HepG2 (cell line): Measurements from ENCODE around the gene CFAP119. TPM values are rescaled to one million over a fixed set of nuclear protein-coding genes. Genes with fewer than 3 reads are reported as not detected.
A peak's percentile ranks its signal among the peaks of the same experiment; 100 is the strongest.

Experiments used
- AGO2 ChIP-seq: fragments of 200-400 bp; formaldehyde crosslinking; optimal IDR thresholded peaks from 2 replicates; pipeline ENCODE3; 2017; ENCODE audit warnings: mild to moderate bottlenecking, low read depth, low read length, moderate library complexity
- DNMT1 ChIP-seq: sonication (generic); formaldehyde crosslinking; IDR thresholded peaks from 2 replicates; pipeline ENCODE4 v1.5.1; 2020; ENCODE audit warnings: mild to moderate bottlenecking, missing genetic modification reagents
- ELF1 ChIP-seq: sonication (generic); formaldehyde crosslinking; IDR thresholded peaks from 2 replicates; pipeline ENCODE4 v1.4.0; 2020; ENCODE audit warnings: missing genetic modification reagents
- HNRNPK ChIP-seq: fragments of 200-400 bp; formaldehyde crosslinking; IDR thresholded peaks from 2 replicates; pipeline ENCODE4 v1.6.1; 2018; ENCODE audit warnings: low read length, low read depth, moderate library complexity, mild to moderate bottlenecking; ENCODE audit not compliant: poor library complexity, severe bottlenecking
- MLLT10 ChIP-seq: sonication (generic); formaldehyde crosslinking; IDR thresholded peaks from 2 replicates; pipeline ENCODE4 v1.4.0; 2020; ENCODE audit warnings: missing genetic modification reagents
- NR2F1 ChIP-seq, 2 experiments: fragments of 450-650 bp in 1 of 2; formaldehyde crosslinking in 1 of 2; IDR thresholded peaks; 2 replicates each; pipeline versions ENCODE4 v1.5.0 to v1.6.1; 2016 to 2020; ENCODE audit warnings: mild to moderate bottlenecking in 1 of 2, missing compliant biosample characterization in 1 of 2, missing genetic modification reagents in 1 of 2, moderate library complexity in 1 of 2
- NRL ChIP-seq: sonication (generic); formaldehyde crosslinking; IDR thresholded peaks from 2 replicates; pipeline ENCODE4 v1.5.0; 2020; ENCODE audit warnings: missing genetic modification reagents, mild to moderate bottlenecking, moderate library complexity, borderline replicate concordance
- RBFOX2 ChIP-seq: fragments of 200-400 bp; formaldehyde crosslinking; IDR thresholded peaks from 2 replicates; pipeline ENCODE4 v1.6.1; 2017; ENCODE audit warnings: low read depth, mild to moderate bottlenecking, low read length
- STAT5B ChIP-seq: sonication (generic); formaldehyde crosslinking; IDR thresholded peaks from 2 replicates; pipeline ENCODE4 v1.4.0; 2020; ENCODE audit warnings: missing genetic modification reagents
- TEAD3 ChIP-seq: optimal IDR thresholded peaks from 2 replicates; pipeline ENCODE3; 2016; ENCODE audit warnings: borderline replicate concordance
- THAP7 ChIP-seq: sonication (generic); formaldehyde crosslinking; IDR thresholded peaks from 2 replicates; pipeline ENCODE4 v1.8.1; 2023; ENCODE audit warnings: mild to moderate bottlenecking, missing genetic modification reagents
- TRIM24 ChIP-seq: sonication (generic); formaldehyde crosslinking; IDR thresholded peaks from 2 replicates; pipeline ENCODE4 v1.8.0; 2022; ENCODE audit warnings: mild to moderate bottlenecking, missing genetic modification reagents
- ZFYVE20 ChIP-seq: sonication (generic); formaldehyde crosslinking; IDR thresholded peaks from 2 replicates; pipeline ENCODE4 v1.8.0; 2023; ENCODE audit warnings: low read depth, mild to moderate bottlenecking, moderate library complexity, missing genetic modification reagents, borderline replicate concordance
- ZNF18 ChIP-seq: sonication (generic); formaldehyde crosslinking; IDR thresholded peaks from 2 replicates; pipeline ENCODE4 v1.8.0; 2022; ENCODE audit warnings: mild to moderate bottlenecking, missing genetic modification reagents; ENCODE audit not compliant: insufficient replicate concordance
- ZNF263 ChIP-seq: sonication (generic); formaldehyde crosslinking; IDR thresholded peaks from 2 replicates; pipeline ENCODE4 v1.4.0; 2020; ENCODE audit warnings: missing genetic modification reagents
- ZNF496 ChIP-seq: sonication (generic); formaldehyde crosslinking; IDR thresholded peaks from 2 replicates; pipeline ENCODE4 v1.8.1; 2023; ENCODE audit warnings: mild to moderate bottlenecking, moderate library complexity, missing genetic modification reagents; ENCODE audit not compliant: insufficient replicate concordance
- ZNF567 ChIP-seq: sonication (generic); formaldehyde crosslinking; IDR thresholded peaks from 2 replicates; pipeline ENCODE4 v1.8.1; 2023; ENCODE audit warnings: mild to moderate bottlenecking, missing genetic modification reagents, borderline replicate concordance
- ZNF687 ChIP-seq: sonication (generic); formaldehyde crosslinking; IDR thresholded peaks from 2 replicates; pipeline ENCODE4 v1.5.1; 2020; ENCODE audit warnings: mild to moderate bottlenecking, missing genetic modification reagents, moderate library complexity
- ZNF703 ChIP-seq: sonication (generic); formaldehyde crosslinking; IDR thresholded peaks from 2 replicates; pipeline ENCODE4 v1.5.1; 2020; ENCODE audit warnings: missing genetic modification reagents, mild to moderate bottlenecking, moderate library complexity, borderline replicate concordance
- ZNF713 ChIP-seq: sonication (generic); formaldehyde crosslinking; IDR thresholded peaks from 2 replicates; pipeline ENCODE4 v1.4.0; 2020; ENCODE audit warnings: mild to moderate bottlenecking, missing genetic modification reagents
- polyA plus RNA-seq, 8 experiments: library from polyadenylated mRNA; depleted of rRNA in 3 of 8; stranded (reverse) in 7 of 8; unstranded in 1 of 8; fragments of >200 nt; fragmentation: Illumina TruSeq in 4 of 8; extraction: Trizol in 4 of 8; gene quantifications; 2 replicates each; pipeline versions ENCODE4 v1.2.1 to v1.2.3, GENCODE V29; 2011 to 2016; ENCODE audit warnings: low read depth in 4 of 8, missing spikeins in 1 of 8, mixed read lengths in 1 of 8; ENCODE audit not compliant: insufficient read depth in 1 of 8
- total RNA-seq, 5 experiments: library from RNA; depleted of rRNA; stranded (reverse); fragments of >200 nt; fragmentation: Illumina TruSeq; extraction: Trizol; gene quantifications; 2 replicates each; pipeline ENCODE4 v1.2.3, GENCODE V29; 2016; ENCODE audit warnings: low read depth in 1 of 5

Gene CFAP119
- total and polyA plus RNA-seq, 2 of the 13 experiments (the other 11 are each of a cell fraction or from before 2014, with no cell fraction given) = 6.4 TPM

GRCh38 chr16:30782486-30783279, 20.8 kb upstream of the CFAP119 start (continued):
- TF ChIP-seq ZNF18 (CRISPR knock-in tag) = no peak
- no peak for TF ChIP-seq STAT5B
- no peak for TF ChIP-seq NRL
- TF ChIP-seq THAP7 (CRISPR knock-in tag) = no peak
- TF ChIP-seq DNMT1 (CRISPR knock-in tag) = no peak
- TF ChIP-seq ZNF263 (CRISPR knock-in tag) = no peak
- TF ChIP-seq ELF1 (CRISPR knock-in tag) = no peak
- no peak for TF ChIP-seq HNRNPK
- no peak for TF ChIP-seq NR2F1 (CRISPR knock-in tag; IDR thresholded peaks at IDR 0.05)
- peak; percentile 4 for TF ChIP-seq AGO2
- TF ChIP-seq TRIM24 (CRISPR knock-in tag) = no peak
- TF ChIP-seq ZNF567 (CRISPR knock-in tag) = no peak
- no peak for TF ChIP-seq ZNF713 (CRISPR knock-in tag)
- no peak for TF ChIP-seq ZNF496 (CRISPR knock-in tag)
- TF ChIP-seq MLLT10 (CRISPR knock-in tag) = 0 out of 2 replicates have a peak, but pooled peaks have one; percentile 44
- TF ChIP-seq RBFOX2 = peak; percentile 27; the same call in 1 of the 2 replicates
- TF ChIP-seq ZNF703 = no peak
- no peak for TF ChIP-seq TEAD3
- no peak for TF ChIP-seq ZFYVE20 (CRISPR knock-in tag)
- TF ChIP-seq ZNF687 (CRISPR knock-in tag) = 0 out of 2 replicates have a peak, but pooled peaks have one; percentile 2
